ENCODE data around the gene FAM89B.

DNA sequence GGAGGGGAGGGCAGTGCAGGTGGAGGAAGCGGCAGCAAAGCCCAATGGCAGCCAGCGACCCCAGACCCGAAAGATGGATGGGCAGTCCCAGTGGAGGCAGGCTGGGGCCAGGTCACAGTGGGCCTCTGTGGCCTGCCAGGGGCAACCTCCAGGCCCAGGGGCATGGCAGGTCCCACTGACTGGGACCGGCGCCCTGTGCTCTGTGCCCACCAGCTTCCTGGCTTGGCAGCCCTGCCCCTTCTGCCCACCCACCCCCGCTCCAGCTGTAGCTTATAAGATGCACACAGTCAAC lies 27.6 kb downstream of the FAM89B start:
- TF ChIP-seq POLR2AphosphoS5 (IDR thresholded peaks at IDR 0.05): no peak
- TF ChIP-seq, protein P1, sequence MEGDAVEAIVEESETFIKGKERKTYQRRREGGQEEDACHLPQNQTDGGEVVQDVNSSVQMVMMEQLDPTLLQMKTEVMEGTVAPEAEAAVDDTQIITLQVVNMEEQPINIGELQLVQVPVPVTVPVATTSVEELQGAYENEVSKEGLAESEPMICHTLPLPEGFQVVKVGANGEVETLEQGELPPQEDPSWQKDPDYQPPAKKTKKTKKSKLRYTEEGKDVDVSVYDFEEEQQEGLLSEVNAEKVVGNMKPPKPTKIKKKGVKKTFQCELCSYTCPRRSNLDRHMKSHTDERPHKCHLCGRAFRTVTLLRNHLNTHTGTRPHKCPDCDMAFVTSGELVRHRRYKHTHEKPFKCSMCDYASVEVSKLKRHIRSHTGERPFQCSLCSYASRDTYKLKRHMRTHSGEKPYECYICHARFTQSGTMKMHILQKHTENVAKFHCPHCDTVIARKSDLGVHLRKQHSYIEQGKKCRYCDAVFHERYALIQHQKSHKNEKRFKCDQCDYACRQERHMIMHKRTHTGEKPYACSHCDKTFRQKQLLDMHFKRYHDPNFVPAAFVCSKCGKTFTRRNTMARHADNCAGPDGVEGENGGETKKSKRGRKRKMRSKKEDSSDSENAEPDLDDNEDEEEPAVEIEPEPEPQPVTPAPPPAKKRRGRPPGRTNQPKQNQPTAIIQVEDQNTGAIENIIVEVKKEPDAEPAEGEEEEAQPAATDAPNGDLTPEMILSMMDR (IDR thresholded peaks at IDR 0.05): no peak

Measured in sigmoid colon (tissue), 4 donors.